GM21360 (cell line): ENCODE measurements around the gene TNRC6C.
A peak's percentile ranks its signal among the peaks of the same experiment; 100 is the strongest.
"Not testable (repeated sequence)": the region's sequence is repeated elsewhere in the genome, so short reads cannot be mapped to it uniquely, and the experiment has no call there.

Experiments used
- ATAC-seq: cut with Tn5 transposase; IDR thresholded peaks from one replicate; pipeline ENCODE4 v1.9.1; 2021; ENCODE audit warnings: mild to moderate bottlenecking, moderate library complexity; ENCODE audit not compliant: unreplicated experiment

Gene TNRC6C

DNA sequence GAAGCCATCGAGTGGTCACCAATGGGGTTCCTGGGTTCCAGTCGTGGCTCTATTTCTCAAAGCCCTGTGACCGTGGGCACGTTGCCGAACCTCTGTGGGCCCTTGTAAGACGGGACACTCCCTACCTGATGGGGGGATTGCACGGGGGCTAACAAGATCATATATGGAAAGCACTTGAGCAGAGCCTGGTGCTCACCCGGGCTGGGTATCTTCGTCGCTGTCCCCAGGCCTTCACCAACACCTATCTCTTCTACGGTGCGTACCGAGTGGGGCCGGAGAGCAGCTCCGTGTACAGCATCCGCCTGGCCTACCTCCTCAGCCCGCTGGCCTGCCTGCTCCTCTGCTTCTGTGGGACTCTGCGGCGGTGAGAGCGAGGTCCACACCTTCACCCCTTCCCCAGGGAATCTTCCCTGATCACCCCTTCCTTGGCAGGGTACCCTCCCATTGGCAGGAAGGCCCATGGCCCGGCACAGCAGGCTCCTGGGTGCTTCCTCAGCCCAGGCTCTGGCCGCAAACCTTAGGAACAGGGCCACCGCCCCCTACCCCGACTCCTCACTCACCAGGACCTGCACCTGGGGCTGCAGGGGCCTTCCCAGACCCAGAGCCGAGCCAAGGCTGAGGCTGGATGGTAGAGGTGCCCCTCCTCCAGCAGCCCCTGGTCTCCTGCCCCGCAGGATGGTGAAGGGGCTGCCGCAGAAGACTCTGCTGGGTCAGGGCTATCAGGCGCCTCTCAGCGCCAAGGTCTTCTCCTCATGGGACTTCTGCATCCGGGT, 174.9 kb downstream of the TNRC6C start:
- no peak for ATAC-seq

GRCh38 chr17:78133971-78134898, 175.7 kb downstream of the TNRC6C start:
- ATAC-seq: no peak

DNA sequence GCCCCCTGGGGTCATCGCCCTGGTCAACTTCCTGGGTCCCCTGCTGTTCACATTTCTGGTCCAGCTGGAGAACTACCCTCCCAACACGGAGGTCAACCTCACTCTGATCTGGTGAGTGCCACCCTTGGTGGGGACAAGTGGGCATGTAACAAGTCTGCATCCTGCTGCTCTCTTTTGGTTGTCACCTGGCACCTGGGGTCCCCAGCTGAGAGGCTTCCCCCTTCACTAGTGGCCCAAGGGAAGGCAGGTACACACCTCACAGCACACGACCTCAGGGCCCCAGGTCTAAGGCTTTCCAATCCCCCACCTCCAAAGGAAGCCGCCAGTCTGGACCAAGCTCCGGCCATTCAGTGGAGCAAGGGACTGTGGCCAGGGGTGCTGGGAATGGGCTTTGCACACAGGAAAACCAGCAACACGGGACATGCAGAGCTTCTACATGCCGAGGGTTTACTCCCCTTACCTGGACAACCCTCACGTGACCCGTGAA, 176.4 kb downstream of the TNRC6C start:
- ATAC-seq: no peak

DNA sequence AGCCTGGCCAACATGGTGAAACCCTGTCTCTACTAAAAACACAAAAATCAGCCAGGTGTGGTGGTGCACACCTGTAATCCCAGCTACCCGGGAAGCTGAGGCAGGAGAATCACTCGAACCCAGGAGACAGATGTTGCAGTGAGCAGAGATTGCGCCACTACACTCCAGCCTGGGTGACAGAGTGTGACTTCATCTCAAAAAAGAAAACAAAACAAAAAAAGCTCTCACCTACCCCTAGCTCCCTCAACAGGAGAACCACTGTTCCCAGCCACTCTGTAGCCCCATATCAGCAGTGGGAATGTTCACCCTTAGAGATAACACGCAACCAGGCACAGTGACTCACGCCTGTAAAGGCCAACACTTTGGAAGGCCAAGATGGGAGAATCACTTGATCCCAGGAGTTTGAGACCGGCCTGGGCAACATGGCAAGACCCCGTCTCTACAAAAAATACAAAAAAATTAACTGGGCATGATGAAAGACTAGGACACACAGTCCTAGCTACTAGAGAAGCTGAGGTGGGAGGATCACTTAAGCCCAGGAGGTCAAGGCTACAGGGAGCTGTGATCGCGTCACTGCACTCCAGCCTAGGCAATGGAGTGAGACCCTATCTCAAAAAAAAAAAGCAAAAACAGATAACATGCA, 177.5 kb downstream of the TNRC6C start:
- no peak for ATAC-seq

- ATAC-seq: no peak
Observed at GRCh38 chr17:78137392-78138203, 179.1 kb downstream of the TNRC6C start.

GRCh38 chr17:78138204-78139060, 179.9 kb downstream of the TNRC6C start:
- no peak for ATAC-seq

GRCh38 chr17:78139861-78140168, 181.3 kb downstream of the TNRC6C start:
- not testable (repeated sequence) for ATAC-seq

DNA sequence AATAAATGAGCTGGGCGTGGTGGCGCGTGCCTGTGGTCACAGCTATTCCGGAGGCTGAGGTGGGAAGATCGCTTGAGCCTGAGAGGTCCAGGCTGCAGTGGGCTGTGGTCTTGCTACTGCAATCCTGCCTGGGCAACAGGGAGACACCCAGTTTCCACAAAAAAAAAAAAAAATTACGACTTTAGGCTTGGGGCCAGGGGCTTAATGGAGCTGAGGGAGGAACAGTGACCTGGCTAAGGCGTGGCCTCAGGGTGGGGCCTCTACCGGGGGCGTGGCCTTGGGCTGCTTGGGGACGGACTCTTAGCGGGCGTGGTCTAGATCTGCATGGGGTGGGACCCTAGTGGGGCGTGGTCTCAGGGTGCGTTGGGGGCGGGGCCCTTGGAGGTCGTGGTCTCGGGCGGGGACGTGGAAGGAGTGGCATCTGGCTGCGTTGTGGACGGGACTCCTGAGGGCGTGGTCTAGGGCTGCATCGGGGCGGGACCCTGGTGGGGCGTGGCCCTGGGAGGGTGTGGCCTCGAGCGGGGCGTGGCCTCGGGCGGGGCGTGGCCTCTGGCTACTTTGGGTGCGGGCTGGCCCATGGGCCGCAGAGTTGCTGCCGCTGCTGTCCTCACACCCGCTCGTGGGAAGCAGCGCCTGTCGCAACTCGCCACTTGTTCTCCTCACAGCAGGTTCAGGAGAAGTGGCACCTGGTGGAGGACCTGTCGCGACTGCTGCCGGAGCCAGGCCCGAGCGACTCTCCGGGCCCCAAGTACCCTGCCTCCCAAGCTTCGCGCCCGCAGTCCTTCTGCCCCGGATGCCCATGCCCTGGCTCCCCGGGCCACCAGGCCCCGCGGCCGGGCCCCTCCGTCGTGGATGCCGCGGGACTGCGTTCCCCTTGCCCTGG, 181.9 kb downstream of the TNRC6C start:
- peak; percentile 68 for ATAC-seq

GRCh38 chr17:78141437-78142118, 183.1 kb downstream of the TNRC6C start:
- no peak for ATAC-seq

DNA sequence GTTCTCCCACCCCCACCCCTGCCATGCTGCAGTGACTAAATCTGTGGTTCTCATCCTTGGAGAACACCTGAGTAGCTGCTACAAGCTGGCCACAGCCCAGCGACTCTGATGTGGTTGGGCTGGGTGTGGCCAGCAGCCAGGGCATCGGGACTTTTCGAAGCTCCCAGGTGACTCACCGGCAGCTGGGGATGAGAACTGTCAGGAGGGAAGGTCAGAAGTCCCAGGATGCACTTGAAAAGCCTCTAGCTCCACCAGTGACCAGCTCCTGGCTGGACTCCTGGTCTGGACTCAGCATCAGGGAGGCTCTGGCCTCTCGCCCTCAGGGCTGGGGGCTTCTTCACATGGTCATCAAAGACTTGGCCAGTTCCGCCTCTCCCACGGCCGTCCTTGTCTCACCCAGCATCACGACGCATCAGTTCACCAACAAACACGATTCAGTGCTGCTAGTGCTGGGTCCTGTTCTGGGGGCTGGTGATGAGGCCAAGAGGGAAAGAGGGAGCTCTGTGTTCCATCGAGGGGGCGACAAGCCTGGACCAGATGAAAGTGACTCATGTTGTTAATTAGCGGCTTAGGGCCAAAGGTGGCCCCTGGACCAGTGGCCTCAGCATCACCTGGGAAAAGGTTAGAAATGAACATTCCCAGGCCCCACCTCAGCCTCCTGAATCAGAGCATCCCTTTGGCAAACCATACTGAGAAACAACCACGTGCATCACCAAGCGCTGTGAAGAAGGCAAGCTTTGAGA, 183.8 kb downstream of the TNRC6C start:
- no peak for ATAC-seq

GRCh38 chr17:78143214-78144146, 185.0 kb downstream of the TNRC6C start:
- ATAC-seq: no peak

DNA sequence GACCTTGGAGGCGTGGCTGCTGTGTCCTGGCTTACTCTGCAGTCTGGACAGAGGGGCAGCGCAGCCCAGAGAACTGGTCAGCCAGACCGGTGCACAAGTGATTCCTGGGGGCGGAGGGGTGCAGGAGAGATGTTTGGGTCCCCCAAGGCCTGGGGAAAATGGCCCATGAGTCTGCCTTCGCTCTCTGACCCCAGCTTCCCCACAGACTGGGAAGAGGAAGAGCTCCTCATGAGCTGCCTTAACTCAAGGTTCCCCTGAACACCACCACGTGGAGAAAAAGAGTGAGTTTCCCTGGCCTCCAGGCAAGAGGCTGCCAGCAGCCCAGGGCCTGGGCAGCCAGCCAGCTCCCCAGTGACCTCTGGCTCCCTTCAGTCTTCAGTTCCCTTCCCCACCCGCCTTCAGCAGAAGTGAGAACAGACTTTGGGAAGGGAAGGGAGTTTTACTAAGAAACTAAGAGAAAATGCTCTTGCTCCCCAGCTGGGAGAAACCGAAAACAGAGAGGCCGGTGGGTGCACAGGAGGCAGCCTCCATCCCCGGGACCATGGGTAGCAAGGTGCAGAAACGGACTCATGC, 185.7 kb downstream of the TNRC6C start:
- ATAC-seq: no peak

- no peak for ATAC-seq
Observed at GRCh38 chr17:78144736-78145641, 186.5 kb downstream of the TNRC6C start.

DNA sequence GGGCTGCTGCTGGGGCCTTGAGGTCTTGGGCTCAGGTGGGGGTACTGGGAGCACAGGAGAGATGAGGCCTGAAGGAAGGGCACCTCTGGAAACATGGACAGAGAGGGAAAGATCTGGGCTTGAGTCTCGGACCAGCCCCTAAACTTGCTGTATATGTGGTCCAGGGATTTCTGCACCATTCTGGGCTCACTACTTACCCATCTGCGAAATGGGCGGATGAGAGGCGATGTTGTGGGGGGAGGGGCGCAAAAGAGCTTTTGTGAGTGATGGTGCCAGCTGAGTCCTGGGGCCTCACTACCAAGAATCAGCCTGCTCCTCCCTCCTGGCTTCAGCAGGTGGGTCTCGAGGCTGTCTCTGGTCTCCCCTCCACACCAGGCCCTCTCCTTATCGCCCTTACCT, 188.0 kb downstream of the TNRC6C start:
- no peak for ATAC-seq

GRCh38 chr17:78146881-78147280, 188.4 kb downstream of the TNRC6C start:
- ATAC-seq: no peak
